Astrocyte of the spinal cord (primary cell): ENCODE measurements around the gene JDP2.

Experiments used
- DNase-seq: peaks from one replicate; pipeline ENCODE4 v3.0.0; 2011; ENCODE audit warnings: low read depth, low spot score
- H3K4me3 ChIP-seq: 2 replicates; pipeline ENCODE4 v1.5.1; 2011; ENCODE audit warnings: low read depth, mild to moderate bottlenecking, low read length, moderate library complexity
- CTCF ChIP-seq: IDR thresholded peaks from 2 replicates; pipeline ENCODE4 v1.5.1; 2012; ENCODE audit warnings: low read depth, mild to moderate bottlenecking, low read length, inconsistent platforms
- in situ Hi-C: cut with HindIII; loops from 2 replicates; pipeline ENCODE4 v1.10.0; 2017; ENCODE audit warnings: low sequenced_read_pairs

JDP2 gene

GRCh38 chr14:75440733-75441477, 13.1 kb downstream of the JDP2 start:
- H3K4me3 ChIP-seq, result no peak overlapping the region
- TF ChIP-seq CTCF, result no peak
- peak; percentile 68 for DNase-seq
- in situ Hi-C loops, result no loop called here

- no peak for TF ChIP-seq CTCF
- no peak overlapping the region for H3K4me3 ChIP-seq
- DNase-seq, result no peak
- in situ Hi-C loops, result no loop called here
These were observed 13.9 kb downstream of the JDP2 start for GRCh38 chr14:75441728-75442127.

GRCh38 chr14:75442166-75442565, 14.3 kb downstream of the JDP2 start:
- in situ Hi-C loops, result no loop called here
- no peak for DNase-seq
- H3K4me3 ChIP-seq, result no peak overlapping the region
- no peak for TF ChIP-seq CTCF

GRCh38 chr14:75442642-75443041, 14.8 kb downstream of the JDP2 start:
- DNase-seq, result no peak
- TF ChIP-seq CTCF, result no peak
- in situ Hi-C loops, result no loop called here
- H3K4me3 ChIP-seq, result no peak overlapping the region

GRCh38 chr14:75443203-75443969, 15.6 kb downstream of the JDP2 start:
- in situ Hi-C loops, result no loop called here
- TF ChIP-seq CTCF, result no peak
- no peak for DNase-seq
- H3K4me3 ChIP-seq, result no peak overlapping the region

- in situ Hi-C loops, result no loop called here
- no peak for TF ChIP-seq CTCF
- no peak overlapping the region for H3K4me3 ChIP-seq
- DNase-seq, result no peak
These were observed 17.4 kb downstream of the JDP2 start for GRCh38 chr14:75445236-75445635.
